GM12875 (cell line): ENCODE results near the gene SH3TC1.

Experiments
- H3K4me3 ChIP-seq: one replicate; pipeline ENCODE4 v1.5.1; 2011; ENCODE audit warnings: low read depth, low read length, control low read depth
- TF ChIP-seq, protein P1 (sequence below): IDR thresholded peaks from 2 replicates; pipeline ENCODE4 v1.5.1; 2011; ENCODE audit warnings: low read depth, mild to moderate bottlenecking, control low read depth, inconsistent platforms, low read length, moderate library complexity, borderline replicate concordance; ENCODE audit not compliant: insufficient read depth

The SH3TC1 gene

DNA sequence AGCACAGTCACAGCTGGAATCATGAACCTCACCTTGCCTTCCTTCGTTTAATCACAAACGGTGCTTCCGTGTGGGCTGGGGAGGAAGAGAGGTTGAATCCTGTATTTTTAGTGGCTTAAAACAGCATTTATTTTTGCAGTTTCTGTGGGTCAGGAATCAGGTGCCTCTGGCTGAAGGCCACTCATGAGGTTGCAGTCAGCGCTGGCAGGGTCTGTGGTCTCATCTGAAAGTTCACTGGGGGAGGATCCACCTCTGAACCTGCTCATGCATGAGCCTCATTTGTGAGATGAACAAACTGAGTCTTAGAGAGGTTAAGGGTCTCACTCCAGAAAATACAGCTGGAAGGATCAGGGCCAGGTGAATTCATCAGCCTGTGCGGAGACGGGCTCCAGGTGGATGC, 23.4 kb upstream of the SH3TC1 start:
- H3K4me3 ChIP-seq = no peak overlapping the region

DNA sequence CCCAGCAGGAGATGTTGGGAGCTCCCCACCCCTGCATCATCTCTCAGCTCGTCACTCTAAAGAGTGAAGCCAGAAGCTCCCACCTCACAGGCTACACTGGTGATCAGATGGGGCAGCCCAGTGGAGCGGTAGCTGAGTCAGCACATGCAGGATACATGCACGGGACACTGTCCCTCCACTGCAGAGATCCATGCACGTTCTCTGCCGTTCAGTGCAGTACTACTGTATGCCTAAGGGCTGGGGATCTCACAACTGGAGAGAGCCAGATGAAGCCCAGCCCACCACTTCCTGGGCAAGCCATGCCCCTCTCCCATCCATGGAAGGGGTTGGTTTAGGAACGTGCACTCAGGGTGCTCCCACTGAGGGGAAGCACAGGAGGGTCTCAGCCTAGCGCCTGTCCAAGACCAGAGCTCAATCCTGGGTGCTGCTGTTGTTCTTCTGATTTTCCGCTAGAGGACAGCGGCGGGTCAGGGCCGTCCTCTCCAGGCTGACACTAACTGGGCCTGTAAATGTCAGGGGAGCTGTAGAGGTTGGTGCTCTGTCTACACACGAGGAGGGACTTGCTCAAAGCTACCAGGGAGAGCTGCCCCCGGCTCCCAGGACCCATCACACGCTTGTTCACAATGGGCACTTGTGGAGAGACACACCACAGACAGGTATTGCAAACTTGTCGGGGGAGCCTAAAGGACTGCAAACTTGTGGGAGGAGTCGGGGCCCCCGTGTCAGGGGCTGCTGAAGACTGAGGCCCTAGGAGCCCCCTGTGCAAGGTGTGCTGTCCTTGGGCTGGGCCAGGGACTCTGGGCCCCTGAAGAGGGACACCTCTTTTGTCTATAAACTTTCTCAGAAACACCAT, 22.3 kb upstream of the SH3TC1 start:
- TF ChIP-seq, protein P1, sequence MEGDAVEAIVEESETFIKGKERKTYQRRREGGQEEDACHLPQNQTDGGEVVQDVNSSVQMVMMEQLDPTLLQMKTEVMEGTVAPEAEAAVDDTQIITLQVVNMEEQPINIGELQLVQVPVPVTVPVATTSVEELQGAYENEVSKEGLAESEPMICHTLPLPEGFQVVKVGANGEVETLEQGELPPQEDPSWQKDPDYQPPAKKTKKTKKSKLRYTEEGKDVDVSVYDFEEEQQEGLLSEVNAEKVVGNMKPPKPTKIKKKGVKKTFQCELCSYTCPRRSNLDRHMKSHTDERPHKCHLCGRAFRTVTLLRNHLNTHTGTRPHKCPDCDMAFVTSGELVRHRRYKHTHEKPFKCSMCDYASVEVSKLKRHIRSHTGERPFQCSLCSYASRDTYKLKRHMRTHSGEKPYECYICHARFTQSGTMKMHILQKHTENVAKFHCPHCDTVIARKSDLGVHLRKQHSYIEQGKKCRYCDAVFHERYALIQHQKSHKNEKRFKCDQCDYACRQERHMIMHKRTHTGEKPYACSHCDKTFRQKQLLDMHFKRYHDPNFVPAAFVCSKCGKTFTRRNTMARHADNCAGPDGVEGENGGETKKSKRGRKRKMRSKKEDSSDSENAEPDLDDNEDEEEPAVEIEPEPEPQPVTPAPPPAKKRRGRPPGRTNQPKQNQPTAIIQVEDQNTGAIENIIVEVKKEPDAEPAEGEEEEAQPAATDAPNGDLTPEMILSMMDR = peak; percentile 90
- H3K4me3 ChIP-seq = no peak overlapping the region

More for the DNA sequence above, 23.4 kb upstream of the SH3TC1 start:
- TF ChIP-seq, protein P1 = no peak

DNA sequence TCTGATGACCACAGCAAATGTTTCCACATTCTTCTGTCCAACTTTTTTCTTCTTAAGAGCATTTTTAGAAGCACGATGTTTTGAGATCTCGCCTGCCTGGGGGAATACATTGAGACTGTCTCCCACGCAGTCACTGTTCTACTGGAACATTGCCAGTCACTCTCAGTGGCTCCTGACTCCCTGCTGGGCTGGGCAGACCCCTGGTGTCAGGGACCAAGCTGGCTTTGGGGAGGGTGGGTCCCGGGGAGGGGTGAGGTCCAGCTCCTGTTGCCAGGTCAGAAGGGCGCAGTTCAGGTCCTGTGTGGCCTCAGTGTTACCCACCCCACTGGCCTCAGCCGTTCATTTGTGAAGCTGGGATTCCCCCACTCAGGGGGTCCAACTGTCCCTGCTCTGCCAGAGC, 21.5 kb upstream of the SH3TC1 start:
- TF ChIP-seq, protein P1 = no peak
- no peak overlapping the region for H3K4me3 ChIP-seq

DNA sequence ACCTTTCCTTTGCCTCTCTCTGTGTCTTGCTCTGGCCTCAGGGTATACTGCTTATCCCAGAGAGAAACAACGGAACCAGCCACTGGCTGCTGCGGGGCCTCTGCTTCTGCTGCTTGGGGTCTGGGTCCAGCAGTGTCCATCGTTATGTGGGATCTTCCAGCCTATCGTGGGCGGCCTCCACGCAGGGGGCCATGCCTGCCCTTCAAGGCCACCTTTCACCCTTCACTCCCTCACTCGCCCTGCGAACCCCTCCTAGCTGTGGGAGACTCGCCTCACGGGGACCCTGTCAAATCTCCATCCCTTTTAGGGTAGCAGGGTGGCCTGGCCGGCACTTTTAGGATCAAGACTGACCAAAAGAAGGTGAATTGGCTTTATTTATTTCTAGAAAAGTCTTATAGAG, 21.1 kb upstream of the SH3TC1 start:
- H3K4me3 ChIP-seq = no peak overlapping the region
- TF ChIP-seq, protein P1 = no peak

DNA sequence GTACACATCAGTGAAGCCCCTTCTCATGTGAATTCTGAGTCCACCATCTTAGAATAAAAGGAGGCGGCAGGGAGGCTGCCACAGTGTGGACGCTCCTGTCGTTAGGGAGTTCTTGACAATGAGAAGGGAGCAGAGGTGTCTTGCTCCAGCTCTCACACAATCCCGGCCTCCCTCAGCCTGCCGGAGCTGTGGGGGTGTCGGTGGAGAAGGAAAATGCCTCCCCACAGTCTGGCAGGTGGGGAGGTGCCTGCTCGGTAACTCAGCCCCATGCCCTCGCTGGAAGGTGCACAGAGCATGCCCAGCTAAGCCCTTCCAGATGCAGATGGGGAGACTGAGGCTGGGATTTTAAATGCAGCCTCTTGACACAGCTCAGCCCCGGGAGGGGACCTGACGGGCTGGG, 20.0 kb upstream of the SH3TC1 start:
- no peak overlapping the region for H3K4me3 ChIP-seq
- TF ChIP-seq, protein P1 = no peak

DNA sequence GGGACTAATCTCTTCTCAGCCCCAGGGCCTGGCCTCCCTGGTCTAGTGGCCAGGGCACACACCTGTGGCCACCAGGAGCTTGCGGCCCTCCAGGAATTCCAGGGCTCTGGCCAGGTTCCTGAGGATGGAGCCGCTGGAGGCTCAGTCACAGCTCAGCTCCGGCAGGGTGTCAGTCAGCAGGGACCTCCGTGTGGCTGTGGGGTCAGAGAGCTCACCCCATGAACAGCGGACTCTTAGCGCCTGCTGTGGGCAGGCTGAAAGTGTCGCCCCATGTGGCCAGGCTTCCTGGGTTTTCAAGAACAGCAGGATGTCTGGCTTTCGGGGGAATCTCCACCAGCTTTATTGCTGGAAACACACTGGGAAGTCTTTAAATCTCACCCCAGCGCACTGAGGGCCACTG, 19.3 kb upstream of the SH3TC1 start:
- TF ChIP-seq, protein P1 = no peak
- H3K4me3 ChIP-seq = no peak overlapping the region

DNA sequence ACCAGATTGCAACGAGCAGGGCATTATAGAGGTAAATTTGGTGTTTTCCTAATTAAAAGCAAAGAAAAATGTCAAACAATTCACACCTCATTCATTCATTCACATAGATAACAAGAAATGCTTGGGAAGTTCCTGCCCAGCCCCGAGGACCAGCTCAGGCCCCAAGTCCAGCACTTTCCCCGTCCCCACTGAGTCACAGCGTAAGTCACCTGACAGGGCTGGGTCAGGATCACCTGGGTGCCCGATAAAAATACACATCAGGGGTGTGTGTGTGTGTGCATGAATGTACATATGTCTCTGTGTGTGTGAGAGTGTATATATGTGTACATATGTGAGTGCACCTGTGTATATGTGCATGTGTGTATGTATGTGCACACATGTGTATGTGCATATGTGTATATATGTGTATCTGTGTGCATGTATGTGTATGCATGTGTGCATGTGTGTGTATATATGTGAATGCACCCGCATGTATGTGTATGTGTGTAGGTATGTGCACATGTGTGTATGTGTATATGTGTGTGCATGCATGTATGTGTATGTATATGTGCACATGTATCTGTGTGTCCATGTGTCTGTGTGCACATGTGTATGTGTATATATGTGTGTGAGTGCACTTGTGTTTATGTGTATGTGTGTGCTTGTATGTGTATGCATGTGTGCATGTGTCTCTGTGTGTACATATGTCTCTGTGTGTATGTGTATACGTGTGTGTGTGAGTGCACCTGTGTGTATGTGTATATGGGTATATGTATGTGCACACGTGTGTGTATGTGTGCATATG, 18.6 kb upstream of the SH3TC1 start:
- H3K4me3 ChIP-seq = no peak overlapping the region
- TF ChIP-seq, protein P1 = no peak
